CD4-positive, alpha-beta T cell (primary cell): ENCODE data around the gene TYMS. TPM values are rescaled to one million over a fixed set of nuclear protein-coding genes. Genes with fewer than 3 reads are reported as not detected.

Experiments
- ATAC-seq: fragments of 200-7000 bp; cut with Tn5 transposase; one replicate; pipeline ENCODE4 v1.10.0; 2022; ENCODE audit warnings: mild to moderate bottlenecking; ENCODE audit not compliant: poor library complexity
- CTCF ChIA-PET: fragments of 350-600 bp; sonication (Branson Sonifier 250); formaldehyde crosslinking; loops from one replicate; lab custom pipeline; 2021; ENCODE audit warnings: antibody characterized with exemption, inconsistent platforms; lab: Charles Lee
- POLR2A ChIA-PET: fragments of 350-600 bp; sonication (Branson Sonifier 250); formaldehyde crosslinking; loops from one replicate; lab custom pipeline; 2021; ENCODE audit warnings: antibody characterized with exemption, inconsistent platforms; lab: Charles Lee
- DNase-seq, 14 experiments: peaks; one replicate each; pipeline ENCODE4 v3.0.0-alpha.2; 2013 to 2020; ENCODE audit warnings: mixed read lengths in 2 of 14
- H3K27ac ChIP-seq, 2 donors: one replicate each; pipeline versions ENCODE4 v1.5.1 to v1.7.0; 2013; ENCODE audit warnings: low read length in 2 of 2, low read depth in 1 of 2, mild to moderate bottlenecking in 1 of 2
- H3K27me3 ChIP-seq, 2 experiments: 1 replicate in 1 of 2; 2 replicates in 1 of 2; pipeline versions ENCODE4 v1.6.1 to v1.7.0; 2013; ENCODE audit warnings: low read length in 2 of 2, control low read depth in 1 of 2, mild to moderate bottlenecking in 1 of 2, moderate library complexity in 1 of 2; ENCODE audit not compliant: insufficient read depth in 2 of 2, control insufficient read depth in 1 of 2
- H3K36me3 ChIP-seq: one replicate; pipeline ENCODE4 v1.6.1; 2013; ENCODE audit warnings: low read length, control low read depth; ENCODE audit not compliant: insufficient read depth
- H3K4me1 ChIP-seq: one replicate; pipeline ENCODE4 v1.6.1; 2013; ENCODE audit warnings: low read length, control low read depth; ENCODE audit not compliant: insufficient read depth
- H3K4me3 ChIP-seq: one replicate; pipeline ENCODE4 v1.5.1; 2013; ENCODE audit warnings: mild to moderate bottlenecking, low read length, moderate library complexity
- H3K9me3 ChIP-seq, 2 experiments: 1 replicate in 1 of 2; 2 replicates in 1 of 2; pipeline versions ENCODE4 v1.6.1 to v1.7.0; 2013; ENCODE audit warnings: low read length in 2 of 2, mild to moderate bottlenecking in 2 of 2, control low read depth in 1 of 2, moderate library complexity in 1 of 2; ENCODE audit not compliant: control insufficient read depth in 1 of 2, insufficient read depth in 1 of 2
- H3K27ac Mint-ChIP-seq: one replicate; pipeline ENCODE4 v1.8.0; 2020; ENCODE audit warnings: mixed read lengths
- H3K27me3 Mint-ChIP-seq: one replicate; pipeline ENCODE4 v1.8.0; 2021; ENCODE audit warnings: mixed read lengths
- H3K36me3 Mint-ChIP-seq: one replicate; pipeline ENCODE4 v1.8.0; 2021; ENCODE audit warnings: low read depth, mixed read lengths
- H3K4me1 Mint-ChIP-seq: one replicate; pipeline ENCODE4 v1.8.0; 2021; ENCODE audit warnings: low read depth, mixed read lengths
- H3K4me3 Mint-ChIP-seq: one replicate; pipeline ENCODE4 v1.8.0; 2020; ENCODE audit warnings: mild to moderate bottlenecking, mixed read lengths
- H3K9me3 Mint-ChIP-seq: one replicate; pipeline ENCODE4 v1.8.0; 2020; ENCODE audit warnings: mixed read lengths
- intact Hi-C, 2 experiments: fragments of 100-400 bp; cut with DNase I in 1 of 2; cut with micrococcal nuclease in 1 of 2; formaldehyde crosslinking; loops; one replicate each; pipeline versions ENCODE4 v1.15.1 to v1.9.0; 2023 to 2025; cut with DNase I, micrococcal nuclease
- polyA plus RNA-seq, 2 donors: library from polyadenylated mRNA; unstranded; fragments of 120-200 nt; gene quantifications; one replicate each; pipeline ENCODE4 v1.2.1, GENCODE V29; 2013
- total RNA-seq, 174 experiments: library from RNA in 2 of 174; stranded (reverse) in 2 of 174; gene quantifications; one replicate each; pipeline ENCODE4 v1.2.3 and lab custom pipeline; 2021 to 2026
- TF ChIP-seq, protein P1 (sequence below): fragments of 200-600 bp; IDR thresholded peaks from one replicate; pipeline ENCODE4 v1.8.0; 2022; ENCODE audit warnings: antibody characterized with exemption, mild to moderate bottlenecking

Gene TYMS
- total RNA-seq: 1 to 10 TPM; 1.1 to 1.5 TPM
- 4.7 TPM for polyA plus RNA-seq (2013, experiment 1 of 2)
- polyA plus RNA-seq (2013, experiment 2 of 2): 12.6 TPM
- total RNA-seq (lab: John Stamatoyannopoulos, UW): 0 to 176 (median 0.78) reads per million in 172 experiments

DNA sequence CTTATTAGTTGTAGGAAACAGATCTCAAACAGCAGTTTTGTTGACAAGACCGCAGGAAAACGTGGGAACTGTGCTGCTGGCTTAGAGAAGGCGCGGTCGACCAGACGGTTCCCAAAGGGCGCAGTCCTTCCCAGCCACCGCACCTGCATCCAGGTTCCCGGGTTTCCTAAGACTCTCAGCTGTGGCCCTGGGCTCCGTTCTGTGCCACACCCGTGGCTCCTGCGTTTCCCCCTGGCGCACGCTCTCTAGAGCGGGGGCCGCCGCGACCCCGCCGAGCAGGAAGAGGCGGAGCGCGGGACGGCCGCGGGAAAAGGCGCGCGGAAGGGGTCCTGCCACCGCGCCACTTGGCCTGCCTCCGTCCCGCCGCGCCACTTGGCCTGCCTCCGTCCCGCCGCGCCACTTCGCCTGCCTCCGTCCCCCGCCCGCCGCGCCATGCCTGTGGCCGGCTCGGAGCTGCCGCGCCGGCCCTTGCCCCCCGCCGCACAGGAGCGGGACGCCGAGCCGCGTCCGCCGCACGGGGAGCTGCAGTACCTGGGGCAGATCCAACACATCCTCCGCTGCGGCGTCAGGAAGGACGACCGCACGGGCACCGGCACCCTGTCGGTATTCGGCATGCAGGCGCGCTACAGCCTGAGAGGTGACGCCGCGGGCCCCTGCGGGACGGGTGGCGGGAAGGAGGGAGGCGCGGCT, at the start of gene TYMS:
TYMS (plus strand) TSS at position 343 of the 690 bp plus-strand sequence; CDS start at position 433, 90 bp downstream.
- peak; percentile 74 for ATAC-seq
- intact Hi-C loops: no loop called here
- H3K27me3 Mint-ChIP-seq: peaks cover 51% of the 10 kb centered on the region
- H3K27ac Mint-ChIP-seq: no peak within 1 kb of the TSS
- peak within 1 kb of the TSS; percentile 87 for H3K4me3 Mint-ChIP-seq
- H3K4me3 ChIP-seq: peak within 1 kb of the TSS; percentile 62
- peaks cover 3 to 13% of the 10 kb centered on the region in 2 experiments for H3K27me3 ChIP-seq
- no peak within 1 kb of the TSS for H3K27ac ChIP-seq
- H3K36me3 ChIP-seq: no peaks in the 10 kb centered on the region
- POLR2A ChIA-PET: interaction anchor here (1.5 kb wide), 1 partner anchor 24 kb away, joined by 3 read pairs; no protein-coding TSS in a partner anchor
- TF ChIP-seq, protein P1, sequence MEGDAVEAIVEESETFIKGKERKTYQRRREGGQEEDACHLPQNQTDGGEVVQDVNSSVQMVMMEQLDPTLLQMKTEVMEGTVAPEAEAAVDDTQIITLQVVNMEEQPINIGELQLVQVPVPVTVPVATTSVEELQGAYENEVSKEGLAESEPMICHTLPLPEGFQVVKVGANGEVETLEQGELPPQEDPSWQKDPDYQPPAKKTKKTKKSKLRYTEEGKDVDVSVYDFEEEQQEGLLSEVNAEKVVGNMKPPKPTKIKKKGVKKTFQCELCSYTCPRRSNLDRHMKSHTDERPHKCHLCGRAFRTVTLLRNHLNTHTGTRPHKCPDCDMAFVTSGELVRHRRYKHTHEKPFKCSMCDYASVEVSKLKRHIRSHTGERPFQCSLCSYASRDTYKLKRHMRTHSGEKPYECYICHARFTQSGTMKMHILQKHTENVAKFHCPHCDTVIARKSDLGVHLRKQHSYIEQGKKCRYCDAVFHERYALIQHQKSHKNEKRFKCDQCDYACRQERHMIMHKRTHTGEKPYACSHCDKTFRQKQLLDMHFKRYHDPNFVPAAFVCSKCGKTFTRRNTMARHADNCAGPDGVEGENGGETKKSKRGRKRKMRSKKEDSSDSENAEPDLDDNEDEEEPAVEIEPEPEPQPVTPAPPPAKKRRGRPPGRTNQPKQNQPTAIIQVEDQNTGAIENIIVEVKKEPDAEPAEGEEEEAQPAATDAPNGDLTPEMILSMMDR: no peak
- H3K9me3 ChIP-seq: peaks cover 0 to 14% of the 10 kb centered on the region in 2 experiments
- H3K4me1 Mint-ChIP-seq: peaks cover 11% of the 10 kb centered on the region
- CTCF ChIA-PET: no interaction called here
- H3K36me3 Mint-ChIP-seq: no peaks in the 10 kb centered on the region
- peaks cover 22% of the 10 kb centered on the region for H3K4me1 ChIP-seq
- DNase-seq: peak in 7 of 14 experiments; percentile 5 to 59 (median 24)
- peaks cover 2% of the 10 kb centered on the region for H3K9me3 Mint-ChIP-seq

DNA sequence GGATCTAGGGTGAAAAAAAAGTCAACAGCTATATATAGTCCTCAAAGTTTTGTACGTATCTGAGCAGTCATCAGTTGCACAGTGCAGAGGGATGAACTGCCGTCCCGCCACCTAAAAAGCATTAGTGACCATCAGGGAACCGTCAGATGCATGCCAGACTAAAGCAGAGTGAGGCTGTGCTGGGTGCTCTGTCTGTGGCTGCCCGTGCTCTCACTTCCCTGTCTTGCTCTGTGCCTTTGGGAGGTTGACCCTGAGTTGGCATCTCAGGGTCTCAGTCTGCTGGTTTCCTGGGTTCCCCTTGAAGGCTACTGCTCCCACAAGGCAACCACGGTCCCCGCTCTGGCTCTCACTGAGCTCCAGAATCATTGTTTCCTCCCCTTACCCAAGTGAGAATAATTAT, 49.5 kb upstream of the TYMS start:
- no peaks in the 10 kb centered on the region for H3K36me3 Mint-ChIP-seq
- ChIA-PET POLR2A (no interaction called here), CTCF (interaction anchor here (0.8 kb wide), 1 partner anchor 10 kb away, joined by 3 read pairs; no protein-coding TSS in a partner anchor)

DNA sequence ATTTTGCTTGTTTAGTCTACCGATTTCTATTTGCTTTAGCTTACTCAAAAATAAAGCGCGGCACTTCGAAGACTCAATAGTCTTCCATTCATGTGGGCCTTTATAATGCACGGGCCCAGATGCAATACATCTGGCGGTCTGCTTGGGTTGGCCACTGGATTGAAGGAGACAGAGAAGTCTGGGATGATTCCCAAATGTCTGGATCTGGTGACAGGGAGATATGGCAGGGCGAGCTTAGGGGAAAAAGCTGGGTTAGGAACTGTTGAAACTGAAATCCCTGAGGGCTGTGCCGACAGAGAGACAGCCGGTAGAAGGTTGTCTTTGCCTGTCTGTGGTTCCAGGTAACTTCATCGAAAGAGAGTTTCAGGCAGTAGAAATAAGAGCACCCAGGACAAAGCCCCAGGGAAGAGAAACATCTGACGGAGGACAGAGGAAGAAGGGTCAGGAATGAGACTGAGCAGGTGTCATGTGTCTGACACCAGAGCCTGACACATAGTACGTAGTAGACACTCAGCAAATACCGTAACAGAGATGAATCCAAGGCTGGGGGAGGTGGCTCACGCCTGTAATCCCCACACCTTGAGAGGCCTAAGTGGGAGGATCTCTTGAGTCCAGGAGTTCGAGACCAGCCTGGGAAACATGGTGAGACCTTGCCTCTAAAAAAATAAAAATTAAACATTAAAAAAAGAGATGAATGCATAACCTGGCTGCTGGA, 47.1 kb upstream of the TYMS start:
- no peaks in the 10 kb centered on the region for H3K36me3 ChIP-seq
- H3K27ac Mint-ChIP-seq: no peak overlapping the region
- ChIA-PET POLR2A (no interaction called here), CTCF (no interaction called here)
- no peaks in the 10 kb centered on the region for H3K9me3 ChIP-seq
- intact Hi-C loops: no loop called here
- ATAC-seq (no peak), DNase-seq (no peak)
- TF ChIP-seq, protein P1: no peak
- no peaks in the 10 kb centered on the region for H3K9me3 Mint-ChIP-seq
- no peaks in the 10 kb centered on the region for H3K36me3 Mint-ChIP-seq
- H3K4me1 ChIP-seq: no peaks in the 10 kb centered on the region
- H3K4me3 ChIP-seq: no peak overlapping the region
- H3K27me3 Mint-ChIP-seq: peaks cover 15% of the 10 kb centered on the region
- no peaks in the 10 kb centered on the region for H3K4me1 Mint-ChIP-seq
- no peaks in the 10 kb centered on the region for H3K27me3 ChIP-seq
- H3K27ac ChIP-seq: no peak overlapping the region
- H3K4me3 Mint-ChIP-seq: no peak overlapping the region

More for the DNA sequence above, 49.5 kb upstream of the TYMS start:
- Mint-ChIP-seq H3K9me3 (no peaks in the 10 kb centered on the region), H3K4me3 (no peak overlapping the region), H3K27me3 (peaks cover 15% of the 10 kb centered on the region), H3K4me1 (no peaks in the 10 kb centered on the region), H3K27ac (no peak overlapping the region)
- intact Hi-C loops: no loop called here
- H3K36me3 ChIP-seq: no peaks in the 10 kb centered on the region
- H3K27ac ChIP-seq: no peak overlapping the region
- H3K9me3 ChIP-seq: no peaks in the 10 kb centered on the region
- H3K4me1 ChIP-seq: no peaks in the 10 kb centered on the region
- no peak for DNase-seq
- no peak overlapping the region for H3K4me3 ChIP-seq
- TF ChIP-seq, protein P1: no peak
- no peak for ATAC-seq
- peaks cover 0 to 4% of the 10 kb centered on the region in 2 experiments for H3K27me3 ChIP-seq
